ENCODE measurements around the gene PTGER2.
A peak's percentile ranks its signal among the peaks of the same experiment; 100 is the strongest.

Gene PTGER2

DNA sequence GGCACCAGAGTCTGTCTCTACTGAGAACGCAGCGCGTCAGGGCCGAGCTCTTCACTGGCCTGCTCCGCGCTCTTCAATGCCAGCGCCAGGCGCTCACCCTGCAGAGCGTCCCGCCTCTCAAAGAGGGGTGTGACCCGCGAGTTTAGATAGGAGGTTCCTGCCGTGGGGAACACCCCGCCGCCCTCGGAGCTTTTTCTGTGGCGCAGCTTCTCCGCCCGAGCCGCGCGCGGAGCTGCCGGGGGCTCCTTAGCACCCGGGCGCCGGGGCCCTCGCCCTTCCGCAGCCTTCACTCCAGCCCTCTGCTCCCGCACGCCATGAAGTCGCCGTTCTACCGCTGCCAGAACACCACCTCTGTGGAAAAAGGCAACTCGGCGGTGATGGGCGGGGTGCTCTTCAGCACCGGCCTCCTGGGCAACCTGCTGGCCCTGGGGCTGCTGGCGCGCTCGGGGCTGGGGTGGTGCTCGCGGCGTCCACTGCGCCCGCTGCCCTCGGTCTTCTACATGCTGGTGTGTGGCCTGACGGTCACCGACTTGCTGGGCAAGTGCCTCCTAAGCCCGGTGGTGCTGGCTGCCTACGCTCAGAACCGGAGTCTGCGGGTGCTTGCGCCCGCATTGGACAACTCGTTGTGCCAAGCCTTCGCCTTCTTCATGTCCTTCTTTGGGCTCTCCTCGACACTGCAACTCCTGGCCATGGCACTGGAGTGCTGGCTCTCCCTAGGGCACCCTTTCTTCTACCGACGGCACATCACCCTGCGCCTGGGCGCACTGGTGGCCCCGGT, 46.4 kb upstream of the PTGER2 start, which contains the start of gene PTGDR:
PTGDR (plus strand) TSS at position 198 of the 778 bp plus-strand sequence; CDS start at position 315, 117 bp downstream.
- Histone ChIP-seq H3K36me3 (ENCODE audit: low read depth) (no peaks in the 10 kb centered on the region), H3K4me1 (ENCODE audit: insufficient read depth, poor library complexity, severe bottlenecking) (no peaks in the 10 kb centered on the region), H3K9me3 (ENCODE audit: severe bottlenecking) (no peaks in the 10 kb centered on the region), H3K27ac (ENCODE audit: poor library complexity, severe bottlenecking) (no peak within 1 kb of the TSS), H3K27me3 (ENCODE audit: insufficient read depth, poor library complexity, severe bottlenecking) (peaks cover 55% of the 10 kb centered on the region), H3K4me3 (ENCODE audit: severe bottlenecking) (peak within 1 kb of the TSS; percentile 1)
- ATAC-seq (ENCODE audit: low read depth) = peak; percentile 46
- DNase-seq (ENCODE audit: low spot score) = no peak
- TF ChIP-seq, protein P1, sequence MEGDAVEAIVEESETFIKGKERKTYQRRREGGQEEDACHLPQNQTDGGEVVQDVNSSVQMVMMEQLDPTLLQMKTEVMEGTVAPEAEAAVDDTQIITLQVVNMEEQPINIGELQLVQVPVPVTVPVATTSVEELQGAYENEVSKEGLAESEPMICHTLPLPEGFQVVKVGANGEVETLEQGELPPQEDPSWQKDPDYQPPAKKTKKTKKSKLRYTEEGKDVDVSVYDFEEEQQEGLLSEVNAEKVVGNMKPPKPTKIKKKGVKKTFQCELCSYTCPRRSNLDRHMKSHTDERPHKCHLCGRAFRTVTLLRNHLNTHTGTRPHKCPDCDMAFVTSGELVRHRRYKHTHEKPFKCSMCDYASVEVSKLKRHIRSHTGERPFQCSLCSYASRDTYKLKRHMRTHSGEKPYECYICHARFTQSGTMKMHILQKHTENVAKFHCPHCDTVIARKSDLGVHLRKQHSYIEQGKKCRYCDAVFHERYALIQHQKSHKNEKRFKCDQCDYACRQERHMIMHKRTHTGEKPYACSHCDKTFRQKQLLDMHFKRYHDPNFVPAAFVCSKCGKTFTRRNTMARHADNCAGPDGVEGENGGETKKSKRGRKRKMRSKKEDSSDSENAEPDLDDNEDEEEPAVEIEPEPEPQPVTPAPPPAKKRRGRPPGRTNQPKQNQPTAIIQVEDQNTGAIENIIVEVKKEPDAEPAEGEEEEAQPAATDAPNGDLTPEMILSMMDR (IDR thresholded peaks at IDR 0.05; ENCODE audit: poor library complexity, severe bottlenecking) = no peak

DNA sequence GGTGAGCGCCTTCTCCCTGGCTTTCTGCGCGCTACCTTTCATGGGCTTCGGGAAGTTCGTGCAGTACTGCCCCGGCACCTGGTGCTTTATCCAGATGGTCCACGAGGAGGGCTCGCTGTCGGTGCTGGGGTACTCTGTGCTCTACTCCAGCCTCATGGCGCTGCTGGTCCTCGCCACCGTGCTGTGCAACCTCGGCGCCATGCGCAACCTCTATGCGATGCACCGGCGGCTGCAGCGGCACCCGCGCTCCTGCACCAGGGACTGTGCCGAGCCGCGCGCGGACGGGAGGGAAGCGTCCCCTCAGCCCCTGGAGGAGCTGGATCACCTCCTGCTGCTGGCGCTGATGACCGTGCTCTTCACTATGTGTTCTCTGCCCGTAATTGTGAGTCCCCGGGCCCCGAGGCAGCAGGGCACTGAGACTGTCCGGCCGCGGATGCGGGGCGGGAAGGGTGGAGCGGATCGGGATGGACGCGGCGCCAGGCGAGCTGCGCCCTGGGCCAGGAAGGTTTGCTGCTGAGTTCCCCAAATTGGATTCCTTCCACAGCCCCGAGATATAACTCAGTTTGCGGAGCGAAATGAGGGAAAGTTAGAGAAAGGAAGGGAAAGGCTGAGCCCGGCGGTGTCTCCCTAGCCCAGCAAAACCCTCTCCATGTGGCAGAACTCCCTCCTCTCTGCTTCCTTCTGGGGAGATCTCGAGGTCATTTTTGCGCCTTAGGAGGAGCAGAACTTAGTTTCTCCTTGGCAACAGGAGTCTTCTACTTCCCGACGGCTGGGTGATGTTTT, 45.6 kb upstream of the PTGER2 start:
- Histone ChIP-seq H3K9me3 (ENCODE audit: severe bottlenecking) (no peaks in the 10 kb centered on the region), H3K27me3 (ENCODE audit: insufficient read depth, poor library complexity, severe bottlenecking) (peaks cover 55% of the 10 kb centered on the region), H3K4me3 (ENCODE audit: severe bottlenecking) (peak overlapping the region; percentile 1), H3K4me1 (ENCODE audit: insufficient read depth, poor library complexity, severe bottlenecking) (no peaks in the 10 kb centered on the region), H3K27ac (ENCODE audit: poor library complexity, severe bottlenecking) (no peak overlapping the region), H3K36me3 (ENCODE audit: low read depth) (no peaks in the 10 kb centered on the region)
- TF ChIP-seq, protein P1 (IDR thresholded peaks at IDR 0.05; ENCODE audit: poor library complexity, severe bottlenecking) = no peak
- DNase-seq (ENCODE audit: low spot score) = no peak
- ATAC-seq (ENCODE audit: low read depth) = peak; percentile 70

DNA sequence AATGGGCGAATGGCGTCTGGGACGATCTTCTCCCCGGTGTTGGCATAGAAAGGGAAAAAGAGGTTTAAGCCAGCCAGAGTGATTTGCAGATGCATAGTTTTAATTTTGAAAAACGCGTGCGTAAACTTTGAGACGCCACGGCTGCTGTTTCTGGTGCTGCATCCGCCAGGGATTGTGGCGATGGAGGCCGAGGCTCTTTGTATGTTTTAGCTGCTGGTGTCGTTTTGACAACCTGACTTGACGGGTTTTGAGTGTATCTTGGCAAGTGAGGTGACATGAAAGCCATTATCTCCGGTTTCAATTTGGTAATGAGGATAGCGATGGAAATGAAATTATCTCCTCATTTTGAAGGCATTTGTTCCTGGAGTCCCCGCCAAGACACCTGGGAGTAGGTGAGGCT, 45.0 kb upstream of the PTGER2 start:
- ATAC-seq (ENCODE audit: low read depth) = no peak
- Histone ChIP-seq H3K36me3 (ENCODE audit: low read depth) (no peaks in the 10 kb centered on the region), H3K9me3 (ENCODE audit: severe bottlenecking) (no peaks in the 10 kb centered on the region), H3K4me1 (ENCODE audit: insufficient read depth, poor library complexity, severe bottlenecking) (no peaks in the 10 kb centered on the region), H3K27ac (ENCODE audit: poor library complexity, severe bottlenecking) (no peak overlapping the region), H3K27me3 (ENCODE audit: insufficient read depth, poor library complexity, severe bottlenecking) (peaks cover 55% of the 10 kb centered on the region), H3K4me3 (ENCODE audit: severe bottlenecking) (no peak overlapping the region)
- DNase-seq (ENCODE audit: low spot score) = no peak
- TF ChIP-seq, protein P1 (IDR thresholded peaks at IDR 0.05; ENCODE audit: poor library complexity, severe bottlenecking) = no peak

DNA sequence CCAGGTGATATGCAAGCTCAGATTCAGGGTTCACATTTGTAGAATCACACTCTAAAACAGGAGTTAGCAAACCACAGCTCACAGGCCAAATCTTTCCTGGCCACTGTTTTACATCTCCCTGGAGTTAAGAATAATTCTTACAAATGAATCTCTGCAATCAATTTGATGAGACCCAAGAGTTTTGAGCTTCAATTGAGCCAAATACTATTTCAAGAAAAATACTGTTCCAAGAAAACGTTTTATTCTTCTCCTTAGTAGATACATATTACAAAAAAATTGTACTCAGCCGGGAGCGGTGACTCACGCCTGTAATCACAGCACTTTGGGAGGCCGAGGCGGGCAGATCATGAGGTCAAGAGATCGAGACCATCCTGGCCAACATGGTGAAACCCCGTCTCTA, 44.1 kb upstream of the PTGER2 start:
- H3K36me3 ChIP-seq (ENCODE audit: low read depth) = no peaks in the 10 kb centered on the region
- H3K4me1 ChIP-seq (ENCODE audit: insufficient read depth, poor library complexity, severe bottlenecking) = no peaks in the 10 kb centered on the region
- TF ChIP-seq, protein P1 (IDR thresholded peaks at IDR 0.05; ENCODE audit: poor library complexity, severe bottlenecking) = no peak
- H3K27ac ChIP-seq (ENCODE audit: poor library complexity, severe bottlenecking) = no peak overlapping the region
- DNase-seq (ENCODE audit: low spot score) (no peak), ATAC-seq (ENCODE audit: low read depth) (no peak)
- H3K4me3 ChIP-seq (ENCODE audit: severe bottlenecking) = no peak overlapping the region
- H3K9me3 ChIP-seq (ENCODE audit: severe bottlenecking) = no peaks in the 10 kb centered on the region
- peaks cover 55% of the 10 kb centered on the region for H3K27me3 ChIP-seq (ENCODE audit: insufficient read depth, poor library complexity, severe bottlenecking)

All from RWPE2 (cell line).